Naive B cell (primary cell): ENCODE data around the gene CWC27. TPM values are rescaled to one million over a fixed set of nuclear protein-coding genes. Genes with fewer than 3 reads are reported as not detected.
A peak's percentile ranks its signal among the peaks of the same experiment; 100 is the strongest.

ENCODE experiments used
- ATAC-seq, 2 donors: fragments of 150-1000 bp; cut with Tn5 transposase; 2 replicates each; pipeline ENCODE4 v1.10.0; 2021; ENCODE audit warnings: low read depth in 2 of 2, mild to moderate bottlenecking in 2 of 2, moderate library complexity in 2 of 2
- DNase-seq: peaks from one replicate; pipeline ENCODE4 v3.0.0; 2022
- H3K27ac Mint-ChIP-seq, 6 donors: one replicate each; pipeline ENCODE4 v1.8.0; 2020 to 2022; ENCODE audit warnings: mild to moderate bottlenecking in 6 of 6, mixed read lengths in 6 of 6, moderate library complexity in 5 of 6, inconsistent platforms in 2 of 6
- H3K27me3 Mint-ChIP-seq, 3 donors: one replicate each; pipeline ENCODE4 v1.8.0; 2021 to 2022; ENCODE audit warnings: mixed read lengths in 3 of 3, mild to moderate bottlenecking in 1 of 3
- H3K36me3 Mint-ChIP-seq, 2 donors: one replicate each; pipeline ENCODE4 v1.8.0; 2020 to 2022; ENCODE audit warnings: mixed read lengths in 2 of 2, inconsistent platforms in 1 of 2, mild to moderate bottlenecking in 1 of 2
- H3K4me1 Mint-ChIP-seq, 3 donors: one replicate each; pipeline ENCODE4 v1.8.0; 2020 to 2022; ENCODE audit warnings: mixed read lengths in 3 of 3, inconsistent platforms in 1 of 3, mild to moderate bottlenecking in 1 of 3, moderate library complexity in 1 of 3
- H3K4me3 Mint-ChIP-seq, 8 donors: one replicate each; pipeline ENCODE4 v1.8.0; 2020 to 2022; ENCODE audit warnings: mild to moderate bottlenecking in 8 of 8, mixed read lengths in 8 of 8, moderate library complexity in 8 of 8, inconsistent platforms in 2 of 8
- H3K9me3 Mint-ChIP-seq, 7 donors: one replicate each; pipeline ENCODE4 v1.8.0; 2020 to 2022; ENCODE audit warnings: mixed read lengths in 7 of 7, mild to moderate bottlenecking in 5 of 7, inconsistent platforms in 2 of 7, moderate library complexity in 1 of 7
- polyA plus RNA-seq, 6 donors: library from polyadenylated mRNA; unstranded; fragments of 300-500 nt; fragmentation: Illumina TruSeq; gene quantifications; one replicate each; pipeline ENCODE4 v1.2.3, GENCODE V29; 2021; ENCODE audit warnings: low read depth in 6 of 6

CWC27 gene
- polyA plus RNA-seq, 6 donors from 2014 or later = 26.5 to 43.5 (median 35.1) TPM

GRCh38 chr5:64765804-64766504 is 2.8 kb upstream of the CWC27 start:
- Mint-ChIP-seq H3K27ac (peak overlapping the region in 2 of 6 donors; percentile 24 to 54), H3K27me3 (no peaks in the 10 kb centered on the region), H3K36me3 (peaks cover 0 to 7% of the 10 kb centered on the region in 2 donors), H3K9me3 (no peaks in the 10 kb centered on the region), H3K4me1 (peaks cover 41 to 55% (median 42%) of the 10 kb centered on the region in 3 donors), H3K4me3 (peak overlapping the region in 4 of 8 donors; percentile 12 to 40 (median 28))
- DNase-seq (no peak), ATAC-seq (no peak)

DNA sequence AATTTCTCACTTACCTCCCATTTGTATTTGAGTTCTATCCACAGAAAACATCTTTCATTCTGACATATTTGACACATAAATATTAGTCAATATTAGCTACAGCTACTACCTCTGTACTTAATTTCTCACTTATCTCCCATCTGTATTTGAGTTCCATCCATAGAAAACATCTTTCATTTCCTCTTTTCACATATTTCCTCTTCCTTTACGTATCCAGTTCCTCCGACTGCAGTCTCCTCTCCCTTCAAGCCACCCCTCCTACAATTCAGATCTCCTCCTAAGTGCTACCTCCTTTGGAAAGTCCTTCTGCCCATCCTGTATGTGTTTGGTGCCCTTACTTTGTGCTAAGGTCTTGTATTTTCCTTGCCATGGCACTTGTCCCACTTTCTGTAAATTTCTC is 1.8 kb upstream of the CWC27 start:
- no peak for DNase-seq
- Mint-ChIP-seq H3K36me3 (peaks cover 0 to 7% of the 10 kb centered on the region in 2 donors), H3K4me1 (peaks cover 42 to 52% (median 48%) of the 10 kb centered on the region in 3 donors), H3K27me3 (no peaks in the 10 kb centered on the region), H3K27ac (peak overlapping the region in 2 of 6 donors; percentile 66 to 97), H3K4me3 (peak overlapping the region; percentile 4 to 100 (median 98)), H3K9me3 (no peaks in the 10 kb centered on the region)
- no peak for ATAC-seq

DNA sequence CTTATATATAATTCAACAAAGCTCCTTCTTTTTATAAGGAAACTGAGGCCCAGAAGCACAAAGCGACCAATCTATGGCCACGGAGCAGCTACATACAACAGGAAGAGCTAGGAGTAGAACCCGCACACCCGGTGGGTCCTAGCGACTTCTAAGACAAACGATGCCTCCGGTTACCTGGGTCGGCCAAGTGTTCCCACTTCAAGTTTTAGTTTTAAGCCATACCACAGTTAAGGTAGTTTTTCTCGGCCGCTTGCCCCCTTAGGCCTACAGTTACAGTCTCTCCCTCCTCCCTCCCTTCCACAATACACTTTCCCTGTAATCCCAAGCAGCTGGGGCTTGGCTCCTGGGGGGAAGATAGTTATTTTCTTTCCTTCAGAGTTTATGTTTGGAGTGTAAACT is 772 bp upstream of the CWC27 start:
- DNase-seq (no peak), ATAC-seq (peak in 1 of 2 donors; percentile 1)
- Mint-ChIP-seq H3K4me3 (peak overlapping the region; percentile 95 to 100 (median 99)), H3K36me3 (peaks cover 0 to 7% of the 10 kb centered on the region in 2 donors), H3K9me3 (no peaks in the 10 kb centered on the region), H3K27ac (peak overlapping the region; percentile 97 to 99 (median 98)), H3K27me3 (no peaks in the 10 kb centered on the region), H3K4me1 (peaks cover 42 to 53% (median 52%) of the 10 kb centered on the region in 3 donors)

- Mint-ChIP-seq H3K4me1 (peaks cover 44 to 65% (median 56%) of the 10 kb centered on the region in 3 donors), H3K4me3 (peak overlapping the region; percentile 95 to 100 (median 99)), H3K27ac (peak overlapping the region in 2 of 6 donors; percentile 98 to 99), H3K27me3 (no peaks in the 10 kb centered on the region), H3K9me3 (no peaks in the 10 kb centered on the region), H3K36me3 (peaks cover under 1 to 7% of the 10 kb centered on the region in 2 donors)
- no peak for ATAC-seq
- DNase-seq = no peak
Measured at GRCh38 chr5:64769855-64770254, 1.1 kb downstream of the CWC27 start.

GRCh38 chr5:64771736-64772135 is 3.0 kb downstream of the CWC27 start:
- no peaks in the 10 kb centered on the region for H3K27me3 Mint-ChIP-seq
- no peak for ATAC-seq

DNA sequence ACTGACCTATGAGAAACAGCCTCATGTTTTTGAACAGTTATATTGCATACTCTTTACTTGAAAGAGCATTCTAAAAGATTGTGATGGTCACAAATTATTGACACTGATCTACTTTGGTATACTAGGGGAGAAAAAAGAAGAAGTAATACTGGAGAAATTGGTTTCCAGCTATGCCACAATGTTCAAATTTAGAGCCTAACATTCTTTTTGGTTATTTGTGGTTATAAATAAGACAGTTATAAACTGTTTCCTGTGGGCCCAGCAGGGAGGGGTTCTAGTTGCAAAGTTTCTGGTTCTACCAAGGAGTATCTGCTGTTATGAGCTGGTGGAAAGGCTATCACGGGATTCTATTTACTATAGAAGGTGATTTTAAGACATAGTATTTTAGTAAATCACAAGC is 4.8 kb downstream of the CWC27 start:
- Mint-ChIP-seq H3K27me3 (no peaks in the 10 kb centered on the region), H3K4me1 (peaks cover 32 to 50% (median 43%) of the 10 kb centered on the region in 3 donors), H3K9me3 (no peaks in the 10 kb centered on the region), H3K4me3 (peak overlapping the region in 4 of 8 donors; percentile 5 to 62 (median 14)), H3K36me3 (peaks cover 11 to 19% of the 10 kb centered on the region in 2 donors), H3K27ac (peak overlapping the region in 3 of 6 donors; percentile 0 to 57 (median 24))
- ATAC-seq (no peak), DNase-seq (no peak)

More at GRCh38 chr5:64771736-64772135, 3.0 kb downstream of the CWC27 start:
- Mint-ChIP-seq H3K4me1 (peaks cover 38 to 64% (median 56%) of the 10 kb centered on the region in 3 donors), H3K36me3 (peaks cover 11 to 21% of the 10 kb centered on the region in 2 donors), H3K27ac (no peak overlapping the region), H3K4me3 (peak overlapping the region in 2 of 8 donors; percentile 20 to 95), H3K9me3 (no peaks in the 10 kb centered on the region)
- DNase-seq = no peak

DNA sequence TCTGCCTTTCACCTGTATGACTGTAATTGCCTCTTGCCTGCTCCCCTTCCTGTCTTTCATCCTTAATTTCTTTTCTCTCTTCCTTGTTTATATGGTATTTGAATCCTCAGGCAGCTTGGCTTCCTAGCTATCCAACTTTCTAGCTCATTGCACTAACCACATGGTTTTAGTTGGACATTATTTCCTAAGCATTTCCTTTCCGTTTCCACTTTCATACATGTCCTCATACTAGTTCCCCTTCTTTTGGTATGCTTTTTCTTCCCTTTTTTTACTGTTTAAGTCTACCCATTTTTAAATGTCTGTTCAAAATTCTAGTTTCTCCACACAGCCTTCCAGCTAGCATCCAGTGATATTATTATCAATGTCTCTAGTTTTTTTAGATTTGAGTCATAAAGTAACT is 6.6 kb downstream of the CWC27 start:
- Mint-ChIP-seq H3K9me3 (no peaks in the 10 kb centered on the region), H3K4me3 (peak overlapping the region in 1 of 8 donors; percentile 59), H3K27ac (peak overlapping the region in 1 of 6 donors; percentile 36), H3K27me3 (no peaks in the 10 kb centered on the region), H3K4me1 (peaks cover 25 to 36% (median 26%) of the 10 kb centered on the region in 3 donors), H3K36me3 (peaks cover 17 to 21% of the 10 kb centered on the region in 2 donors)
- DNase-seq = no peak
- no peak for ATAC-seq

GRCh38 chr5:64784451-64785025 is 15.8 kb downstream of the CWC27 start:
- peak; percentile 52 for DNase-seq
- Mint-ChIP-seq H3K27ac (no peak overlapping the region), H3K4me3 (no peak overlapping the region), H3K36me3 (peaks cover 13% of the 10 kb centered on the region in 2 donors), H3K4me1 (peaks cover 0 to 6% (median 0%) of the 10 kb centered on the region in 3 donors), H3K27me3 (no peaks in the 10 kb centered on the region), H3K9me3 (no peaks in the 10 kb centered on the region)
- peak; percentile 47 to 80 for ATAC-seq

- H3K27me3 Mint-ChIP-seq = no peaks in the 10 kb centered on the region
- no peak overlapping the region for H3K27ac Mint-ChIP-seq
- H3K4me3 Mint-ChIP-seq = no peak overlapping the region
- no peaks in the 10 kb centered on the region for H3K4me1 Mint-ChIP-seq
- peaks cover 8 to 16% of the 10 kb centered on the region in 2 donors for H3K36me3 Mint-ChIP-seq
- H3K9me3 Mint-ChIP-seq = no peaks in the 10 kb centered on the region
- no peak for ATAC-seq
- no peak for DNase-seq
Measured at GRCh38 chr5:64786372-64786771, 17.6 kb downstream of the CWC27 start.

GRCh38 chr5:64788156-64788555 is 19.4 kb downstream of the CWC27 start:
- no peaks in the 10 kb centered on the region for H3K4me1 Mint-ChIP-seq
- DNase-seq = no peak
- H3K9me3 Mint-ChIP-seq = no peaks in the 10 kb centered on the region
- ATAC-seq = no peak
- H3K4me3 Mint-ChIP-seq = no peak overlapping the region
- H3K27ac Mint-ChIP-seq = no peak overlapping the region
- H3K36me3 Mint-ChIP-seq = peaks cover 15 to 16% of the 10 kb centered on the region in 2 donors
- H3K27me3 Mint-ChIP-seq = no peaks in the 10 kb centered on the region

GRCh38 chr5:64789457-64789856 is 20.7 kb downstream of the CWC27 start:
- DNase-seq = no peak

DNA sequence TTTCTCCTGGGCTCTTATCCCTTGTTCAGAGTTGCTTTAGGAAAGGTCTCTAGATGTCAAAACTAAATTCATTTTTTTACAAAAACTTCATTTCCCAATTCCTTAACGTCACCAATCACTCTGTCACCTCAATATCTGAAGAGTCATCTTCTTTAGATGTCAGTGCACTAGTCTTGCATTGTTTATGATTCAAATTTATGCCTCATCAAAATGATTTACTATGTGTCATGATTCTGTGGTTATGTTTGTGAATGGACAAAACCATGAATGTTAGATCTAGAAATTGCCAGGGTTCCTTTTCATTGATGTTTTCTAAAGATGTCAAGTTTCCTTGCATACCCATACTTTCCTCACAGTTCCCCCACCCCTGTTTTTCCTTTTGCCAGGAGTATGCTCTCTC is 21.5 kb downstream of the CWC27 start:
- no peaks in the 10 kb centered on the region for H3K9me3 Mint-ChIP-seq
- ATAC-seq = no peak
- H3K27ac Mint-ChIP-seq = no peak overlapping the region
- H3K4me3 Mint-ChIP-seq = no peak overlapping the region
- no peak for DNase-seq
- peaks cover 16 to 17% of the 10 kb centered on the region in 2 donors for H3K36me3 Mint-ChIP-seq
- no peaks in the 10 kb centered on the region for H3K4me1 Mint-ChIP-seq
- no peaks in the 10 kb centered on the region for H3K27me3 Mint-ChIP-seq

More at GRCh38 chr5:64789457-64789856, 20.7 kb downstream of the CWC27 start:
- ATAC-seq = no peak
- Mint-ChIP-seq H3K36me3 (peaks cover 16 to 17% of the 10 kb centered on the region in 2 donors), H3K27ac (no peak overlapping the region), H3K4me1 (no peaks in the 10 kb centered on the region), H3K9me3 (no peaks in the 10 kb centered on the region), H3K4me3 (no peak overlapping the region), H3K27me3 (no peaks in the 10 kb centered on the region)

DNA sequence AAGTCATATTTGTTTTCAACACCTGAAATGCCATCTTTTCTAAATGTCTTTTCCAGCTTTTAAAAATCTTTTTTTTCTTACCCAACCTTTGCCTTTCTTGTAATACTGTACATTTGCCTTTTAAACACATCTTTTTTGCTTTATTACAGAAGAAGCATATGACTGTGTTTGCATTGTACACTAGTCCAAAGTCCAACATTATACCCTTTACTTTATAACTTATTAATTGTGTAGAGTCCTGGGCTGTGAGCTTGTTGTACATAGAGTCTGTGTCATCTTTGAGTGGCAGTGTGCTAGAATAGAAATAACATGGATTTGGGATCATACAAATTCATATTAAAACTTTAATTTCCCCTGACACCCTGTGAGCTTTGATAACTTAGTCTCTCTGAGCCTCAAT is 23.7 kb downstream of the CWC27 start:
- H3K4me1 Mint-ChIP-seq = no peaks in the 10 kb centered on the region
- DNase-seq (no peak), ATAC-seq (no peak)
- H3K9me3 Mint-ChIP-seq = no peaks in the 10 kb centered on the region
- no peaks in the 10 kb centered on the region for H3K27me3 Mint-ChIP-seq
- H3K4me3 Mint-ChIP-seq = no peak overlapping the region
- peaks cover 8 to 9% of the 10 kb centered on the region in 2 donors for H3K36me3 Mint-ChIP-seq
- no peak overlapping the region for H3K27ac Mint-ChIP-seq
